Hematopoietic multipotent progenitor cell treated with erythropoietin and hydrocortisone succinate and interleukin-3 and kit ligand, for 15 days (in vitro differentiated cells): Measurements from ENCODE around the gene SERGEF.
"Not testable (repeated sequence)": the region's sequence is repeated elsewhere in the genome, so short reads cannot be mapped to it uniquely, and the experiment has no call there.

Experiments used
- DNase-seq: peaks from one replicate; pipeline ENCODE4 v3.0.0-alpha.2; 2015; ENCODE audit warnings: low spot score

SERGEF gene

DNA sequence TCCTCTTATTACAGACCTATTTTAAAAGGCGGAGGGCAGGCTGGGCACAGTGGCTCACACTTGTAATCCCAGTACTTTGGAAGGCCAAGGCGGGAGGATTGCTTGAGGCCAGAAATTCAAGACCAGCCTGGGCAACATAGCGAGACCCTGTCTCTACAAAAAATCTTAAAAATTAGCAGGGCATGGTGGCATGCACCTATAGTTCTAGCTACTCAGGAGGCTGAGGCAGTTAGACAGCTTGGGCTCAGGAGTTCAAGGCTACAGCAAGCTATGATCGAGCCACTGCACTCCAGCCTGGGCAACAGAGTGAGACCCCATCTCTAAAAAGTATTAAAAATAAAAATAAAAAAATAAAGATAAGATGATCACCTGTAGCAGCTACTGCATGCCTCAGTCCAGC lies 12.7 kb downstream of the SERGEF start:
- DNase-seq: not testable (repeated sequence)

DNA sequence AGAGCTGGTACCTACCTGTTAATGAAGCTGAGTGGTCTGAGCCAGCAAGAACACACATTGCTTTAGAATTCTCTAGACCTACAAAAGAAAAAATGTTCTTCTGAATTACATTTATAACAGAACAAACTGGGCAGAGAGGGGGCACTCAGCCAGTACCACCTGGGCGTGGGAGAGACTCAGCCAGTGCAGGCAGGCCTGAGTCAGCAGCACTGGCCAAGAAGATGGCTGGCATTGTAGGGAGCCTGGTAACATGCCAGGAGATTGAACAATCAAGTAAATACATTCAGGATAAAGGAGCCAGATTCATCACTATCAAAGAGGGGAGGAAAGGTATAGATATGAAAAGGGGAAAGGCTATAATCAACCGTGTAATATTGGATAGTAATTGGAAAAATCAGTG lies 19.9 kb downstream of the SERGEF start:
- DNase-seq: no peak

DNA sequence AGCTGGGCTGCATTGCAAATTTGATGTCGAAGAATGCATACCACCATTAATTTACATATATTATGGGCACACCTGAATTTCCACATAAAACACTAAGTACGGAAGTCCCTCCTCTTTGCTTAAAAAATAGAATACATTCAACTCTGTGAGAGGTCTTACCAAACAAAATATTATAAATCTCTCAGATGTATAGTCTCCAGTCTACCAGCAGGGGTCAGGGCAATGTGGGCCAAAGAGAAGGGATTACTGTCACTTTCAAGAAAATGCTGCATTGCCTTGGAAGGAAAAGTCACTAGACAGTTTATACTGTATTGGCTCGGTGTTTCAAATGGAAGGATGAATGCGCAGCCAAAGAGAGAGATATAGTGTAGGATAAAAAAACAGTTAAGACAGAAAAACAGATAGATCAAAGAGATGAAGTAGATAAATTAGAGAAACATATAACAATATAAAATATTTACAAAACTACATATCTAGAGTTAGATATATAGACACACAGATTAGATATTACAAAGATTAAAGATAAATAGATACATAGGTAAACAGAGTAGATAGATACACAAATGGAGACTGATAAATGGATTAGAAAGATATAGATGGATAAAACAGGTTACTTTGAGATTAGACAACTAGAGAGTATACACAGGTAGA lies 20.9 kb downstream of the SERGEF start:
- peak; percentile 70 for DNase-seq

DNA sequence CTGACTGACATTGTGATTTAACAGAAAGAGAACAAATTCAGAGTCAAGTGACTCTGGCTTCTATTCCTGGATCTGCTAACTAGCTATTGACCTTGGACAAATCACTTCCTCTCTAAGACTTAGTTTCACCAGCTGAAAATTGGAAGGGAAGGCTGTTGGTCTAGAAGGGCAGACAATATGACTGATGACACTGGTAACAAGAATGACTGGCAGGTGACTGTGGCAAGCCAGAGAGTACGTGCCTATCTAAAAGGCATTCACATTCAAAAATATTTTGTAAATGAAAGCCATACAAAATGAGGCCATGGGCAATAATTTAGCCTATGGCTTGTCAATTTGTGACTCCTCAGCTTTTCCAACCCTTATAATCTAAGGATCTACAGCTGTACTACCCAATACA lies 23.5 kb downstream of the SERGEF start:
- no peak for DNase-seq

DNA sequence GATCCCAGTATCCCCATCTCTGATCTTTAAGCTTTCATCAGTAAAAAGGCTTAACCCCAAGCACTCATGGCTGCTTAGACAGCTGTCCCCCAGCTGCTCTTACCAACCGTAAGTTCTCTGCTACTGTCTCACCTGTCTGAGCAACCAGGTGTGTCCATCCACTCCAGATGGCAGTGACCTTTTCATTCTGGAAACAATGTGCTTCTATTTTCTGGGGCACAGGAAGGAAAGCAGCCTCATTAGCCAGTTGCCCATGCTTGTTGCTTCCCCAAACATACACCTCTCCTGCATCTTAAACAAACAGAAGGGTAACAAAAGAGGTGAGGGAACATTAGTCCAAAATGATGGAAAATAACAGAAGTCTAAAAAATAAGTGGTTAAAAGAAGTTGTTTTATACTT lies 24.4 kb downstream of the SERGEF start:
- no peak for DNase-seq

DNA sequence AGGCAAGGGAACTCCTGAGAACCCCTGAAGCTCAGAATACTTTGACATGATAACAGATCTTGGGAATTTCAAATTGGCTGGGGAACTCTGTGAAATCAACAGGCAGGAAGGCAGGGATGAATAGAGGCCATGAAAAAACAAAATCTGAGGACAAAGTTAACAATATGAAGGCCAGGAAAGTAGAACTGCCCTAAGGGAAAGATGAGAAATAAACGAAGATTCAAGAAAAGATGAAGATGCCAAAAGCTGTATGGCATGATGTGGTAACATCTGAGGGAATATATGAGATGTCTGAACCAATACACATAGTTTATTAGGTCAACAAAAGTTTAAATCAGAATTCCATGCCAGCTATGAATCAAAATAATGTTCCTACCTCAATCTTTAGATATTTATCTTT lies 25.0 kb downstream of the SERGEF start:
- DNase-seq: no peak

DNA sequence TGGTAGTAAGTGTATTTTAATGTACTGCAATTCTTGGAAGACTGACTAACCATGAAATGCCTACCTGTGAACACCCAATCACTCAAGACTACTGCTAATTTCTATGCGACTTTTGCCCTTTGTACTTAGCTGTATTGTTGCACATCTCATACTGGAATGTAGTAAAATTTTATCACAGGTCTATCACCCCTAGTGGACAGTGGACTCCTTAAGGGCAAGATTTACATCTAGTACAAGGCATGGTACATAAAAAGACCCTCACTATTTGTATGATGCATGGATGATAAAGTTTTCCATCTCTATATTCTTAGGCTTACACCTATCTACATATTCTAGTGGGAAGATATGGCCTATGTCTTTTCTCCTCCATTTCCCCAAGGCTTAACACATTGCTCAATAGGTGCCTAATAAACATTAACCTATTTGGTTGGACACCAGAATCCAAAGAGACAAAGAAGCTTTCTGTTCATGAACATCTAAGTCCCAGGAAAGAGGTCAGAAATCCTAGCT lies 26.1 kb downstream of the SERGEF start:
- no peak for DNase-seq

DNA sequence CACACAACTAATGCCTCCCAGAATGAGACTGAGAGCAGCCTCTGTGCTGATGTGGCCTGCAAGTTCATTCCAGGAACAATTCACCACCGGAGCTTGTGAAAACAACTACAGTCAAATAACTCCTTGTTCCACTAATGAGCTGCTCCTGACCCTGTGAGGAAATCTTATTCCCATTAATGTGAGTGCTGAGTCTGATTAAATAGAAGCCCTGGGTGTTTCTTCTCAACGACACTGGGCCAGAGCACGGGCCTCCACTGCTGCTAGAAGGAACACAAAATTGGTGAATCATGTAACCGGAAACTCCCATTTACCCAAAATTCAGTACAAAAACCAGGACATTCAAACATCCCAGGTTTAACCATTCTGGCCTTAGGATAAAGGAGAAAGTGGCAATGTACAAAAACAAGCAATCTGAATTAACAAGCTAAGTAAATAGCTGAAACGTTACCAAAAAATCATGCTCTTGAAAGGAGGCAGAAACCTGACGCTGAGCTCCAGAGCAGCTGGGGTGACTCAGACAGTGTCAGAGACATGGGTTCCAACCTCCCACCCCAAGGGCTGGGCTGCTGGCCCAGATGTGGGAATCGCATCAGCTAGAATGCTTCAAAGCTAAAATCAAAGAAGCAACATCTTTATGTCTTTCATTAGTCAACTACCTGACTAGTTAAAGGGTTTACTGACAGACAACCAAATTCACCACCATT lies 26.7 kb downstream of the SERGEF start:
- DNase-seq: no peak

DNA sequence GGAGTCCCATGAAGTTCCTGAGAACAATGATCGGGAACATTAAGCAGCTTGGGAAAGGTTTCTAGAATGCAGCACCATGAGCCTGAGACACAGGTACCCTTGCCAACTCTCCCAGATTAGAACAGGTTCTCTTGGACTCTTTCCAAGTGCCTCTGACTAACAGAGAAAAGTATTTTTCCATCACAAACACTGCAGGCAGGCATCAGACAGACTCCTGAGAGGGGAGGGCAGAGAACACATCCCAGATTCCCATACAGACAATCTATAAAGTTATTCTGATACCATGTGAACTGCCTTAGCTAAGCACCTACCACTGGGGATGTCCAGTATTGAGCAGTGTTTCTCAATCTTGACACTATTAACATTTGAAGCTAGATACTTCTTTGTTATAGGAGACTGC lies 27.3 kb downstream of the SERGEF start:
- no peak for DNase-seq

DNA sequence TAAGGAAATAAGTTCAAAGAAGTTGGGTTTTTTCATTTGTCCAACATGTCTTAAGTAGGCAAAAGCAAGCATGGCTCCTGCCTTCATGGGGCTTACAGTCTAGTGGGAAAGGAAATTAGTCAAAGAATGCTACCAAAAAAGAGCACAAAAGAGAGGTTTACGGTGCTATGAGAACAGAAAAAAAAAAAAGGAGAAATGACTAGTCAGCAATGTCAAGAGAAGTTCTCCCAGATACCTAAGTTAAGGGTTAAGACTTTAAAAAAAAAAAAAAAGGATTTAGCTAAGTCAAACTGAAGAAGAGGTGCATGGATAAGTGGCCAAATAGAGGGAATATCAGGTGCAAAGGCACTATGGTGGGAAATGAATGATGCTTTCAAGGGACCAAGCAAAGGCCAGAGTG lies 29.3 kb downstream of the SERGEF start:
- no peak for DNase-seq

DNA sequence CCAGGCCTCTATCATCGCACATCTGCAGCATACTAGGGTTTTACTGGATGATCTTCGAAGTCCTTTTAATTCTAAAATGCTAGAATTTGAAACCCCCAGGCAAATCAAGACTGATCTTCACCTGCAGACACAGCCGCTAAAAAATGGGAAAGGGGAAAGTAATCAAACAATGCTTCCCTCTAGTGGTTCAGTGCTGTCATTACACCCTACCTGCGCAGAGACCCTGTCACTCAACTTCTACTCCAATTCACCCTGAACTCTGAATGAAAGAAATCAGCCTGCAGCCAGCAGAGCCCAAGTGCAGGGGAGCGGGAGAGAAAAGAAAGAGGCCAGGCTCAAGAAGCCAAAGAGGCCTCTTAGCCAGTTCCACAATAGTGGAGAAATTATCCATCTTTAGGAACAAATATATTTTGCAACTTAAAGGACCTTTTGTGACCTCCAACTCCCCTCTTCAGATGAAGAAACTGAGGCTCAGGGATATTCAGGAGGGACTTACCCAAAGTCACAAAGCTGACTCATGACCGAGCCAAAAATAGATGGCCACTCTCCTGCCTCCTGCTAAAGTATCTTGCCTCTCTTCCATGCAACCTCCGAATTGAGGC lies 33.0 kb downstream of the SERGEF start:
- DNase-seq: peak; percentile 60

DNA sequence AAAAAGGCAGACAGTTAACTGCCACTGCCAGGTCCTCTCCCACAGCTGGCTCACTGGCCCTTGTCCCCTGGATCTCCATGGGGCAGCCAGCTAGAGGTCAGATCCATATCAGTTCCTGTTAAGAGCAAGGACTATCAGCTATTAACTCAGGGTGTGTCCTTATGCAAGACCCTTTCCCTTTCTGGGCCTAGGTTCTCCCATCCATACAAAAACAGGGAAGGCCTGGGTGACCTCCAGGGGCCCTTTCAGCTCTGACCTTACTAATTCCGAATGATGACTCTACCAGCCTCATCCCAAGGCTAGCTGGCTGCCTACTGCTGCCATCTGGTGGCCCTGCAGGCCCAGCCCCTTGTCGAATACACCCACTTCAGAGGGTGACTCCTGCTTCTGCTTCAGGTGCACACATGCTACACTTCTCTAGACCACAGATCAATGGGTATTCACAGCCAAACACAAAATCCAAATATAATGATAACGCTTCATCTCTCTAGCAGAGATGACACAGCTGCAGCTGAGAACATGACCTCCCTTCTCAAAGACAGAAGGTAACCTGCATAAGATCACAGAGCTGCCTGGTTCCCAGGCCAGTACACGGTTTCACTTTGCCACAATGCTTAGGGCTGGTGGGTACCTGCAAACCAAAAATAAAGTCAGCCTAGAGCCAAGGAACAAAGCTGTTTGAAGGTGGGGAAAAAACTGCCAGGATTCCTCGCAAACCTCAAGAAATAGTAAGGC lies 34.1 kb downstream of the SERGEF start:
- peak; percentile 11 for DNase-seq

DNA sequence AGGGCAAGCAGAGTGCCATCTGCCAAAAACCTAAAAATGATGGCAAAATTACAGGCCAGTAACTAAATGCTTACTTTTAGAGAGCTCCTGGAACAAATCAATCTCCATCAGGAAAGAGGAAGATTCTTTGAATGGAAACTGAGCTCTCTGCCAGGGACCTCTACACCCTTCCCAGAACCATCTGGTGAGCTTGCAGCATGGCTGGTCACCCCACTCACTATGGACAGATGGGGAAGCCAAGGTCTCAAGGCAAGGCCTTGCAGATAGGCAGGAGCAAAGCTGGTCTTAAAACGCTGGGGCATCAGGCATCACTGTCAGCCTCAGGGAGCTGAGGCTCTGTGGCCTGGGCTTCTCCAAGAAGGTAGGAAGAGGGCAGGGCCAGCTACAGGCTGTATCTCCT lies 36.2 kb downstream of the SERGEF start:
- DNase-seq: no peak

DNA sequence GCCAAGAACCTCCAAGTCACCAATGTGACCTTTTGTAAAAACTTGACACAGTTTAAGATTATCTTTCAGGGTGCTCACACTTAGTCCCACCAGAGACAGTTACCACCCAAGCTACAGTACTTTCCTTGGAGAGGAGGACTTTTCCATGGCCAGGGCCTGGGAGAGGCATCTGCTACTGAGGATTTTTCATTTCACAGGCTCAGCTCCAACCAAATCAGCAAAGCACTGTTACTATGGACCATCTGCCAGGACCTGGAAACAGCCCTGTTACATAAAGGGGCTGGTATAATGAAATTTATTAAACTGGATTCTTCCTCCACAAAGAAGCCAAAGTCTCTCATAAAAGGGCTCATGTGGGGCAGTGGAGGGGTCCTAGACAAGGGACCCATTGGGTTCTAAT lies 38.6 kb downstream of the SERGEF start:
- DNase-seq: no peak

DNA sequence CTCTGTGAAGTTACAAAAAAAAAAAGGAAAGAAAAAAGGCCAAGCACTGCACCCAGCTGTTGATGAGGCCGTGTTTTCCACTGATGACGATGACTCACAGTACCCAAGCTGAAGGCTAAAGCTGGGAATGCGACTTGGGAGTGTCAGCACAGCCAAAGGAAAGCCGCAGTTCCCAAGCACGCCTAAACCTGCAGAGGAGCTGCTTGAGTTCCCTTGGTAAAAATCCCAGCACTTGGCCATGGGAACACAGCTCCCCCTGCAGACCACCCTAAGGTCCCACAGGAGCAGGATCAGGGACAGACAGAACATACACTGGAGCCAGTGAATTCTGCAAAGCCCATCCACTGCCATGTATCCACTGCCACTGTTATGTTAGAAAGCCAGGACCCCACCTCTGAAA lies 39.9 kb downstream of the SERGEF start:
- no peak for DNase-seq

DNA sequence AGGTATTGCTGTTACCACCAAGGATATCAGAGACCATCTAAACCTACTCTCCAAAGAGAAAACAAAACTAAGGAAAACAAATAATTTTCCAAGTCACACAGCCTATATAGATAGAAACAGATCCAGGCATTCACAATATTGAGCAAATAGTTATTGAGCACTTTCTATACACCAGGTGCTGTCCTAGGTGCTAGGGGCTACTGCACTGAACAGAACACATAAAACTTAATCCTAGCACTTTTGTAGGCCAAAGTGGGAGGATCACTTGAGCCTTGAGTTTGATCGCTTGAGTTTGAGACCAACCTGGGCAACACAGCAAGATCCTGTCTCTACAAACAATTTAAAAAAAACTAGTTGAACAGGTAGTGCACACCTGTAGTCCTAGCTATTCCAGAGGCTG lies 44.6 kb downstream of the SERGEF start:
- no peak for DNase-seq

DNA sequence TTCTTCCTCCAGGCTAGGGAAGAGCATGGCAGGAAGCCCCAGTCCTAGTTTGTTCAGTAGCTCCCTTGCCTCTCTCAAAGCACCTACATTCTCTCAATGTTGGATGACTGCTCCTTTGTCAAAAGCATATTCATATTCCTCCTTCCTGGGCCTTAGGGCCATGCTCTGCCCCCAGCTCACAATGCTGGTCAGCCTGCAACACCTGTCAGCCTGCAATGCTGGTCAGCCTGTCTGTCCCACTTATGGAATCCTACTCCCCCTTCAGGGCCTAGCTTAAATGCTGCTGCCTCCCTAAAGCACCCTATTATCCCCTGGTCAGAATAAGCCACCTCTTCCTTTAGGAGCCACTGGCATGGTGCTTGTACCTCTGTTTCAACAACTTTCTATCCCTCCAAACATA lies 45.2 kb downstream of the SERGEF start:
- DNase-seq: no peak

DNA sequence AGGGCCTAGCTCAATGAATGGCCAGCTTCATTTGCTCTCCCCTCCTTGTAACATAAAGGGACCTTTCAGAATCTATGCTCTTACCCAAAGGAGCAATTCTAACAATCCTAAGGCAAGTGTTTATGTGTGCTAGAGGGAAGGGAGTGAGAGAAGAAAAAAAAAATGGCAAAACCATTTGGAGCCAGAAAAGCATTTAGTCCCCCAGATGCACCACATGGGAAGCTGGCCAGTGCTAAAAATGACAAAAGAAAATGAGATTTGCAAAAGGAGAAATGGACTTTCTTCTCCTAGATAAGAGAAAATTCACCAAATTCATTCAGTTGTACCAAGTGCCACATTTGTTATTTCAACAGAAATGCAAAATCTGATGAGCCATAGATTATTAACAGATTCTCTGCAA lies 52.8 kb downstream of the SERGEF start:
- no peak for DNase-seq

DNA sequence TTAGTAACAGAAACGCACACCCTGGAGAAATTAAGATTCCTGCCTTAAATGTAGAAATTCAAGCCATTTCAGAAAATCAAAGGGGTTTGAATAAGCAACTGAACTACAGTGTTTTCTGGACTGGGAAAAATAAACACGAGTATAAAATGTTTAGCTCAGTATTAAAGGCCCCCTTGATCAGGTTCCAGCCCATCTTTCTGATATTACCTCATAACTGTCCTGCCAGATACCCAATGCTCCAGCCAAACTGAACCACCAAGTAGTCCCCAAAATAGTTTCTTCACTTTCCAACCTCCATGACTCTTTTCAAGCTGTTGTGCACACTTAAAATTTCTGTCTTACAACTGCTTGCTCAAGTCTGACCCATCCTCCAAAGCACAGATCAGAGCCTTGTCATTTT lies 54.4 kb downstream of the SERGEF start:
- no peak for DNase-seq

DNA sequence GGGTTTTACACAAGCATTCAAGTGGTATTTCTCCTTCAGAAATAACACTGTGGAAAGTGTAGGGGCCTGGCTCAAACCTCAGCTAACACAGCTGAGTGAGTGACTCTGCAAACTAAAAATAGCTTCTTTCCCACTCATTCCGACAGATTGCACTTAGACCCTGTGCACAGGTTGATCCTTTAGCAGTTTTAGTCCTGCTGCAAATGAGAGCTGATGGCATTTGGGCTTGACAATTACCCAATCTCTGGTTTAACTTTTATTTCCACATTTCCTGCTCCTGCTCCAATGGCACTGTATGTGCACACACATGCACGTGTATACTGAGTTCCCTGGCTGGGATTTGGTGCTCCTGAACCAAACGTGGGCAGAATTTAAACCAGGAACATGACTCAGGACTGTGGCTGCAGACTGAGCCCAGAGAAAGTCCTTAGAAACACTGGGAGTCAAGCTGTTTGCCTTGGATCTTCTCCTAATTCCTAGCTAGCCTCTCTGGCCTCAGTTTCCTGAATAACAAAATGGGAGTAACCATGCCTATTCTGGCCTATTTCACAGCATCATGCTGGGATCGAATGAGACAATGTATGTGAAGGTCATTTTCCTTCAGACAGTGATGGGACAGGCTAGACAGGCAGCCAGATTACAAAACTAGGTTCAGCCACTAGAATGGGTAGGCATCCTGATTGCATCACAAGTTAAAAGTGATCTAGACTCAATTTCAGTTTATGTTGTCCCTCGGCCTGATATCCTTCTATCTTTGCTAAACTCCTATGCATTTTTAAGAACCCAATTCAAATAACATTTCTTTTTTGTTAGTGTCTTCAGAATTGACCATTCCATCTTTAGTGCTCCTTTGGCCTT lies 58.2 kb downstream of the SERGEF start:
- no peak for DNase-seq

DNA sequence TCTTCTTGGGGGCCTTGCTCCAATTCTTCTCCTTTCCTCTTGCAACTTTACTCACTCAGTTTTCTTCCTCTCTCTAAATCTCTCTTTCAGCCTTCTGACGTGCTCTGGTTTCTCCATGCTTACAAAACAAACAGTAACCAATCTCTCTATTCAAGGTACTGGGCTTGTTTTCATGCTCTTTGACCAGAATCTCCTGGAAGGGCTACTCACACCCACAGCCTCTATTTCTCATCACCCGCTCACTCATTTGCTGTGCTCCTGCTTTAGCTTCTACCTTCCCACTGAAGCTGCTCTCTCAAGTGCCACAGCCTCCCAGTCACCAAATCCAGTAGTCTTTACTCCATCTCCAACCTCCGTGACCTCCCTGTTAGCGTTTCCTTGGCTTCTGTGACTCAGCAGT lies 60.4 kb downstream of the SERGEF start:
- no peak for DNase-seq
